ENCODE data around the gene IGFBPL1. TPM values are rescaled to one million over a fixed set of nuclear protein-coding genes. Genes with fewer than 3 reads are reported as not detected.
A peak's percentile ranks its signal among the peaks of the same experiment; 100 is the strongest.

IGFBPL1 gene
- polyA plus RNA-seq, 6 donors from 2014 or later, result not detected

GRCh38 chr9:38376021-38376670, 48.1 kb downstream of the IGFBPL1 start:
- no peak overlapping the region for H3K4me3 Mint-ChIP-seq
- ATAC-seq (ENCODE audit: low read depth in 2 of 2) (no peak), DNase-seq (no peak)
- peaks cover 4 to 24% (median 18%) of the 10 kb centered on the region in 3 donors for H3K27me3 Mint-ChIP-seq
- H3K36me3 Mint-ChIP-seq, result no peaks in the 10 kb centered on the region
- H3K4me1 Mint-ChIP-seq, result no peaks in the 10 kb centered on the region
- H3K27ac Mint-ChIP-seq, result no peak overlapping the region
- H3K9me3 Mint-ChIP-seq, result no peaks in the 10 kb centered on the region

GRCh38 chr9:38375572-38375963, 48.7 kb downstream of the IGFBPL1 start:
- Mint-ChIP-seq H3K27ac (no peak overlapping the region), H3K9me3 (no peaks in the 10 kb centered on the region), H3K4me3 (no peak overlapping the region), H3K4me1 (no peaks in the 10 kb centered on the region), H3K27me3 (peaks cover 10 to 30% (median 24%) of the 10 kb centered on the region in 3 donors), H3K36me3 (no peaks in the 10 kb centered on the region)
- no peak for ATAC-seq (ENCODE audit: low read depth in 2 of 2)
- no peak for DNase-seq

- H3K9me3 Mint-ChIP-seq, result no peaks in the 10 kb centered on the region
- H3K4me1 Mint-ChIP-seq, result no peaks in the 10 kb centered on the region
- H3K27ac Mint-ChIP-seq, result no peak overlapping the region
- ATAC-seq (ENCODE audit: low read depth in 2 of 2) (no peak), DNase-seq (no peak)
- H3K27me3 Mint-ChIP-seq, result peaks cover 10 to 33% (median 30%) of the 10 kb centered on the region in 3 donors
- H3K36me3 Mint-ChIP-seq, result no peaks in the 10 kb centered on the region
- no peak overlapping the region for H3K4me3 Mint-ChIP-seq
Observed at GRCh38 chr9:38374847-38375571, 49.2 kb downstream of the IGFBPL1 start.

GRCh38 chr9:38373679-38374078, 50.6 kb downstream of the IGFBPL1 start:
- H3K4me1 Mint-ChIP-seq, result no peaks in the 10 kb centered on the region
- DNase-seq (no peak), ATAC-seq (ENCODE audit: low read depth in 2 of 2) (no peak)
- no peaks in the 10 kb centered on the region for H3K36me3 Mint-ChIP-seq
- H3K9me3 Mint-ChIP-seq, result no peaks in the 10 kb centered on the region
- no peak overlapping the region for H3K27ac Mint-ChIP-seq
- no peak overlapping the region for H3K4me3 Mint-ChIP-seq
- peaks cover 18 to 38% (median 35%) of the 10 kb centered on the region in 3 donors for H3K27me3 Mint-ChIP-seq

- ATAC-seq (ENCODE audit: low read depth in 2 of 2) (no peak), DNase-seq (no peak)
- Mint-ChIP-seq H3K9me3 (no peaks in the 10 kb centered on the region), H3K4me1 (no peaks in the 10 kb centered on the region), H3K36me3 (no peaks in the 10 kb centered on the region), H3K27ac (no peak overlapping the region), H3K27me3 (peaks cover 18 to 38% (median 35%) of the 10 kb centered on the region in 3 donors), H3K4me3 (no peak overlapping the region)
Observed at GRCh38 chr9:38372762-38373619, 51.3 kb downstream of the IGFBPL1 start.

- Mint-ChIP-seq H3K27me3 (peaks cover 18 to 38% (median 35%) of the 10 kb centered on the region in 3 donors), H3K36me3 (no peaks in the 10 kb centered on the region), H3K9me3 (no peaks in the 10 kb centered on the region), H3K27ac (no peak overlapping the region), H3K4me1 (no peaks in the 10 kb centered on the region), H3K4me3 (no peak overlapping the region)
- ATAC-seq (ENCODE audit: low read depth in 2 of 2) (no peak), DNase-seq (no peak)
Observed at GRCh38 chr9:38371495-38371894, 52.8 kb downstream of the IGFBPL1 start.

- H3K36me3 Mint-ChIP-seq, result no peaks in the 10 kb centered on the region
- ATAC-seq (ENCODE audit: low read depth in 2 of 2) (no peak), DNase-seq (no peak)
- H3K27ac Mint-ChIP-seq, result no peak overlapping the region
- no peak overlapping the region for H3K4me3 Mint-ChIP-seq
- H3K27me3 Mint-ChIP-seq, result peaks cover 18 to 36% (median 35%) of the 10 kb centered on the region in 3 donors
- no peaks in the 10 kb centered on the region for H3K9me3 Mint-ChIP-seq
- no peaks in the 10 kb centered on the region for H3K4me1 Mint-ChIP-seq
Observed at GRCh38 chr9:38370176-38370575, 54.1 kb downstream of the IGFBPL1 start.

GRCh38 chr9:38368731-38369130, 55.5 kb downstream of the IGFBPL1 start:
- Mint-ChIP-seq H3K9me3 (no peaks in the 10 kb centered on the region), H3K27me3 (peaks cover 24 to 45% (median 40%) of the 10 kb centered on the region in 3 donors), H3K4me3 (no peak overlapping the region), H3K4me1 (no peaks in the 10 kb centered on the region), H3K36me3 (no peaks in the 10 kb centered on the region), H3K27ac (no peak overlapping the region)
- ATAC-seq (ENCODE audit: low read depth in 2 of 2), result no peak
- no peak for DNase-seq

GRCh38 chr9:38367898-38368297, 56.4 kb downstream of the IGFBPL1 start:
- no peak overlapping the region for H3K4me3 Mint-ChIP-seq
- no peak for DNase-seq

GRCh38 chr9:38363589-38363925, 60.7 kb downstream of the IGFBPL1 start:
- peaks cover 11 to 21% (median 15%) of the 10 kb centered on the region in 3 donors for H3K27me3 Mint-ChIP-seq
- DNase-seq, result no peak
- no peaks in the 10 kb centered on the region for H3K36me3 Mint-ChIP-seq
- H3K9me3 Mint-ChIP-seq, result no peaks in the 10 kb centered on the region
- no peak overlapping the region for H3K27ac Mint-ChIP-seq
- peaks cover 0 to 8% (median 5%) of the 10 kb centered on the region in 3 donors for H3K4me1 Mint-ChIP-seq
- H3K4me3 Mint-ChIP-seq, result no peak overlapping the region
- no peak for ATAC-seq (ENCODE audit: low read depth in 2 of 2)

More at GRCh38 chr9:38367898-38368297, 56.4 kb downstream of the IGFBPL1 start:
- H3K9me3 Mint-ChIP-seq, result no peaks in the 10 kb centered on the region
- H3K27ac Mint-ChIP-seq, result no peak overlapping the region
- H3K27me3 Mint-ChIP-seq, result peaks cover 28 to 48% (median 43%) of the 10 kb centered on the region in 3 donors
- H3K4me1 Mint-ChIP-seq, result peaks cover 0 to 7% (median 4%) of the 10 kb centered on the region in 3 donors
- H3K36me3 Mint-ChIP-seq, result no peaks in the 10 kb centered on the region
- no peak for ATAC-seq (ENCODE audit: low read depth in 2 of 2)

GRCh38 chr9:38362852-38363588, 61.2 kb downstream of the IGFBPL1 start:
- Mint-ChIP-seq H3K9me3 (no peaks in the 10 kb centered on the region), H3K4me1 (peaks cover 0 to 8% (median 5%) of the 10 kb centered on the region in 3 donors), H3K4me3 (peak overlapping the region in 3 of 8 donors; percentile 12 to 62 (median 20)), H3K27me3 (peaks cover 11 to 21% (median 15%) of the 10 kb centered on the region in 3 donors), H3K27ac (peak overlapping the region in 3 of 6 donors; percentile 57 to 71 (median 64)), H3K36me3 (no peaks in the 10 kb centered on the region)
- DNase-seq (peak; percentile 1), ATAC-seq (ENCODE audit: low read depth in 2 of 2) (peak; percentile 49 to 52)

GRCh38 chr9:38361473-38361850, 62.8 kb downstream of the IGFBPL1 start:
- Mint-ChIP-seq H3K27me3 (peaks cover 11 to 21% (median 15%) of the 10 kb centered on the region in 3 donors), H3K27ac (peak overlapping the region in 1 of 6 donors; percentile 28), H3K4me1 (peaks cover 0 to 8% (median 5%) of the 10 kb centered on the region in 3 donors), H3K36me3 (no peaks in the 10 kb centered on the region), H3K9me3 (no peaks in the 10 kb centered on the region), H3K4me3 (no peak overlapping the region)
- ATAC-seq (ENCODE audit: low read depth in 2 of 2) (no peak), DNase-seq (no peak)

All from naive B cell (primary cell).